ENCODE results near the gene RHOD.

RHOD gene

DNA sequence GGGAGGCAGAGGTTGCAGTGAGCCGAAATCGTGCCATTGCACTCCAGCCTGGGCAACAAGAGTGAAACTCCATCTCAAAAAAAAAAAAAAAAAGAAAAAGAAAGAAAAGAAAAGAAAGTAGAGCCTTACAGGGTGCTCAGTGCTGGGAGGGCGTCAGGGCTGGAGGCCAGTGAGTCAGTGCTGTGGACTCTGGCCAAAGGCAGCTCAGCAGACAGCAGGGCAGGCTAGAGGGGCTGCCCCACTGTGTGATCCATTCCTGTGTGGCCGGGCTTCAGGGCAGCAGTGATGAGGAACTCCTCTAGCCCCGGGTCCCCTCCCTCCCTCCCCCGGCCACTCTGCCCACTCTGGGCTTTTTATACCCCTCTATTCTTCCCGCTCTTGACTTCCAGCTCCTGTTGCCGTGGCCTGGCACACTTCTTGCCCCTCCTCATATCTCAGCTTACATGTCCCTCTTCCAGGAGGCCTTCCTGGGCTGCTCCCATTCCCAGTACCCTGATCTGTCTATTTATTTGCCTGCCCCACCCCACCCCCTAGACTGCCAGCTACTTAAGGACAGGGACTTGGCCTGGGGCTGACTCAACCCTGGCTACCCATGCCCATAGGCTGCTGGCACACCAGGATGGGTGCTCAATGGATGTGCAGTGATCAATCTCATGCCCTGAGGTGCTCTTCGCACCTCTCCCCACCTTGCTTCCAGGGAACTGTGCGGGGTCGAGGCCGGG is 23.7 kb upstream of the RHOD start:
- peak; percentile 94 for DNase-seq

- peak; percentile 98 for DNase-seq
Observed at GRCh38 chr11:67033661-67034166, 22.9 kb upstream of the RHOD start.

- DNase-seq: no peak
Observed at GRCh38 chr11:67034350-67034749, 22.3 kb upstream of the RHOD start.

- DNase-seq: no peak
Observed at GRCh38 chr11:67040147-67040546, 16.5 kb upstream of the RHOD start.

DNA sequence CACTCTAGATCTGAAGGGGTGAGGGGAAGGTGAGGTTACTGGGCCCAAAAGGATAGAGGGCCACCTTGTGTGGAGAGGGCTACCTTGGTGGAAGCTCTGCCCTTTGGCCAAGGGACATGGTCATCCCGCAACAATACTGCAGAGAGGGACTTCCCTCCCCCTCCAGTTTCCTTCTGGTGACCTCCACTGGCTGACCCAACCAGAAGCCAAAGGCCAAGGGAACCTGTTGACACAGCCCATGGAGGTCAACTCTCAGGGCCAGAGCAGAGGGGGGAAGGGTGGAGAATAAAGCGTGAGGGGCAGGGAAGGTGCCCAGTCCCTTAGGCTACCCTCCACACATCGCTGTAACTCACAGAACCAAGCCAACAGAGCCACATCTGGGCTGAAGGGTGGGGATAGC is 15.0 kb upstream of the RHOD start:
- no peak for DNase-seq

DNA sequence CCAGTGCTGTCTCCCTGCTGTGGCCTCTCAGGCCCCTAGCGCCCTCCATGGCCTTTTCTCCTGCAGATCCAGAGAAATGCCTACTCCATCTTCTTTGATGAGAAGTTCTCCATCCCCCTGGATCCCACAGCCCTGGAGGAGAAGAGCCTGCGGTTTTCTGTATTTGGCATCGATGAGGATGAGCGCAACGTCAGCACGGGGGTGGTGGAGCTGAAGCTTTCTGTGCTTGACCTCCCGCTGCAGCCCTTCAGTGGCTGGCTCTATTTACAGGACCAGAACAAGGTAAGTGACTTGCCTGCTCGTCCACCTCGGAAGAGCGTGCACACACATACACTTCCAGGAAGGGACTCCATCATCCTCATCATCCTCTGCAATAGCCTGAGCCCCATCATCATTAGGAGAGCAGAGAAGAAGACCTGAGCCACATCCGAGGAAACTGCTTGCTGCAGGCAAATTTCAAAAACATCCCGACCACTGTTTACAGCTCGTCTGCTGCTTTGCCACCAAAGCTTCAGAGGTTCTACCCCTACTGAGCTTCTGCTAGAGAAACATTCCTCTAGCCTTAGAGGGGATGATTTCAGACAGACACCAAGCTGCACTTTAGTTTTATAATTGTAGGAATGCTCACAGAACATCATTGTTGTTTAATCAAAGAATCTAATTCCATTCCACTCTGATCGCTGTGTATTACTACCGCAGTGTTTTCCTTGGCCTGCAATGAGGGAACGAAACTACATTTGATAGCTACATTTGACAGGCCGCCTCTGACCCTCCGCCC is 12.9 kb upstream of the RHOD start:
- DNase-seq: no peak

- DNase-seq: no peak
Observed at GRCh38 chr11:67044496-67044895, 12.2 kb upstream of the RHOD start.

- peak; percentile 81 for DNase-seq
Observed at GRCh38 chr11:67045314-67045713, 11.3 kb upstream of the RHOD start.

DNA sequence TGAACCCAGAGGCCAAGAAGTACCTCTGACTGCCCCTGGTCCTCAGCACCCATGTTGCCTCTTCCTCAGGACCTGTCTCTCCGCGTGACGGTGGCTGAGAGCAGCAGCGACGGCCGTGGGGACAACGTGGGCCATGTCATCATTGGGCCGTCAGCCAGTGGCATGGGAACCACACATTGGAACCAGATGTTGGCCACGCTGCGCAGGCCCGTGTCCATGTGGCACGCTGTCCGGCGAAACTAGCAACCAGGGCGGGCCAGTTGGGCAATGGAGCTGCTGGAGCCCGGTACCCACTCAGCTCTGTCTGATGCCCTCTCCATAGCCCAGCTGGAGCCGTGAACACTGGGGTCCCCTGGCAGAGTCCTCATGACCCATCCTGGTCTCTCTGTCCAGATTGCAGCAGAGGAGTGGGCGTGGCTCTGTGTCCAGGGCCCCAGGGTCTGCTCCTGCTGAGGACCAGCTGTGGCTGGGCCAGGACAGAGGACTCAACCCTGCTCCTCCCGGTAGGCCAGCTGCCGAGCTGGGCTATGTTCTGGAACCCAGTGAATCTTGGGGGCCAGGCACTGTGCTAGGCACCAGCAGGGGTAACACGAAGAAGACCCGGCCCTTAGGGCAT is 8.0 kb upstream of the RHOD start:
- DNase-seq: no peak

DNA sequence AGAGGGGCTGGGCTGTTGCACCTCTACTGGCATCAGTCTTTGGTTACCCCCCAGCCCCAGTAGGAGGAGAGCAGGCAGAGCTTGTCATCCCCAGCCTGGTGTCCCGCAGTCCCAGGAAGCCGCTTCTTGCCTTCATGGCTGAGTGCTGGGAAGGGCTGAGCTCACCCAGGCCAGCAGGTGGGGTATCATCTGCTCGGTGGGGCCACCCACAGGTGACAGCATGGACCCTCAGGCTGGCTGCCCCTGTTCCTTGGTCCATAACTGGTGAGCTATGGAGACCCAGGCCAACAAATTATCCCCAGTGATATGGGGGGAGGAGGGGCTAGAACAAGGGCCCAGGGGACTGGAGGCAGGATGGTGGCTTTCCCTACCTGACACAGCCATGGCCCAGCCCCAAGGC is 6.5 kb upstream of the RHOD start:
- no peak for DNase-seq

DNA sequence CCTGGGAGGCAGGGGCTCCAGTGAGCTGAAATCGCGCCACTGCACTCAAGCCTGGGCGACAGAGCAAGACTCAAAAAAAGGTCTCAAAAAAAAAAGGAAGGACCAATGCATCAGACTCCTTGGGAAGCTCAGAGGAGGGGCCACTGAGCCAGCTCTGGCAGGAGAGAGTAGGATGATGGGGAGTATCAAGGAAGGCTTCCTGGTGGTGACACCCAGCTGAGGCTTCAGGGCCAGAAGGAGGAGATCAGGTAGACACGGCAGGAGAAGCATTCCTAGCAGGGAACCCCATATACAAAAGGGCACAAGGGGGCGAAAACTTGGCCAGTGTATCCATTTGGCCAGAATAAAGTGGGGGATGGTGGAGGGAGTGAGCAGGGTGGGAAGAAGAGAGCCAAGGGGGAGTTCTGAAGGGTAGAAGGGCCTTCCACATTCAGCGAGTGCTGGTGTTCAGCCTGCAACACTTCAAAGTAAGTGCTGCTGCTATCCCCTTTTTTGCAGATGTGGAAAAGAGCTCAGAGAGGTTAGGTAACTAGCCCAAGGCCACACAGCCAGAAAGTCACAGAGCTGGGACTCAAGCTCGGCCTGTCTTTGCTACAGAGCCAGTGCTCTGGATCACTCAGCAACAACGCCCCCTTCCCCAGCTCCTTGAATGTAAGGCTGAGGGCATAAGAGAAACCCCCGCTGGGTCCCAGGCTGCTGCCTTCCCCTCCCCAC is 5.3 kb upstream of the RHOD start:
- DNase-seq: no peak

- no peak for DNase-seq
Observed at GRCh38 chr11:67051945-67052488, 4.6 kb upstream of the RHOD start.

DNA sequence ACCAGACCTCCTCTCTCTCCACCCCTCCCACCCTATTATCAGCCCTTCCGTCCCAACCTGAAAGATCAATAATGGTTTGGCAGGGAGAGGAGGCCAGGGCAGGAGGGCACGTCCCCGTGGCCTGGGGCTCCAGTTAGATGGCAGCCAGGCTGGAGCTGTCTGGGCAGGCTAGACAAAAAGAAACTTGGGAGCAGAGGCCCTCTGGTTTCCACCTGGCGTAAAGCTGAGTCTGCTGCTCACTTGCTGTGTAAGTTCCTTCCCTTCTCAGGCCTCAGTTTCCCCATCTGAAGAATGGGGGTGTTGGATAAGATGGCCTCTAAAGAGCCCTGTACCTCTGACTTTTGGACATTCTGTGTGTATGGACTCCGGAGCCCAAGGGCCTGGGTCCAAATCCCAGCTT is 3.8 kb upstream of the RHOD start:
- no peak for DNase-seq

DNA sequence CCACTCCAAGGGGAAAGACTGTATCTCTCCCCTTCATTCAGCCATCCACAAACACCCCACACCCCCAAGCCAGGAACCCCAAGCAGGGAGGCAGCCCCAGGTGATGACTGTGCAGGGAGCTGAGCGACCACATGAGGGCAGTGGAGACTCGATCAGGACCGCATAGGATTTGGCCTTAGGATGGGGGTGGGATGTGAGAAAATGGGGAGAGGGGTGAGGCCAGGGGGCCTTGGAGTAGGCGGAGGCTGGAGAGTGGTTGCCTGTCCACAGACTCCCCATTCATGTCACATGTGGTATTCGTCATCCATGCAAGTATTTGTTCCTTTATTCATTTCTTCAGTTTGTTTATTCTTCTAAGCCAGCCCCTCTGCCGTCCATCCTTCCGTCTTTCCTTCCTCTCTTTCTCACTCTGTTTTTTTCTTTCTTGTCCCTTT is 2.7 kb upstream of the RHOD start:
- DNase-seq: peak; percentile 53

DNA sequence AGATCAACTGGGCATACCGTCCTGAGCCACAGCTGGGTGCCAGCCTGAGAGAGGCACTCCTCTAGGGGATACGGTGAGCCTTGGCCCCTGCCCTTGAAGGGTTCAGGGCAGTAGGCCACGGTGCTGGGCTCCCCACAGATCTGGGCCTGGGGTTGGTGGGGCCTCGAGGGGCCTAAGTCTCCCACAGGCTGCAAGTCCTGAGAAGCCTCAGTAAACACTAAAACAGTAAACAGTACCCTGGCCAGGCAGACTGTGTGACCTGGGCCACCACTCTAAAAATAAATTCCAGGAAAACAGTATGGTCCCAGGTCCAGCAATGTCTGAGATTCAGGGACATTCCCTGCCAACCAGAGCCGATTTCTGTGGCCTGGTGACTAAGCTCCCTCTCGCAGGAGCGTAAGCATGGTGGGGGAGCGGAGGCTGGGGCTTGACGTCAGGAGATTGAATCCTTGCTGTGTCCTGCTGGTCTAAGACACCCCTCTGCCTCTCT is 2.3 kb upstream of the RHOD start:
- DNase-seq: peak; percentile 55

GRCh38 chr11:67054836-67055523 is 1.7 kb upstream of the RHOD start:
- DNase-seq: peak; percentile 48

DNA sequence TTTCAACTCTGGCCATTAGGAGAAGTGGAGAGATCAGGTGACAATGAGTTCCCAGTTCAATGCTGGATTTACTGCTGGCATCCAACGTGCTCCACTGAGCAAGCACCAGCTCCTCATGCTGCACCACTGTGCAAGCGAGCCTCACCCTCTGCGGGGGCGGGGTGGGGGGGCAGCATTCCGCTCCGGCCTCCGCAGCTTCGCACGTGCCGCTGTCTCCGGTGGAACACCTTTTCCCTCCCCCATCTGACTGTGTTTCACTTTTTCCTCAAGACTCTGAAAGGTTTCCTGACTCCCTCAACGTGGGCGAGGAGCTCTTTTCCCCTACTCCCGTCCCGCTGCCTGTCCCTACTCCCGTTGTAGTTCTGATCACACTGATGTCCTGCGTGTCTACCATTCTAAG is 835 bp upstream of the RHOD start:
- DNase-seq: peak; percentile 19

- no peak for DNase-seq
Observed at GRCh38 chr11:67057205-67057672, 592 bp downstream of the RHOD start.

GRCh38 chr11:67058506-67058905 is 1.9 kb downstream of the RHOD start:
- no peak for DNase-seq

GRCh38 chr11:67059671-67060070 is 3.0 kb downstream of the RHOD start:
- DNase-seq: no peak

GRCh38 chr11:67060111-67060522 is 3.5 kb downstream of the RHOD start:
- peak; percentile 48 for DNase-seq

Data from EL (cell line).